ENCODE data around the gene L2HGDH.

L2HGDH gene

DNA sequence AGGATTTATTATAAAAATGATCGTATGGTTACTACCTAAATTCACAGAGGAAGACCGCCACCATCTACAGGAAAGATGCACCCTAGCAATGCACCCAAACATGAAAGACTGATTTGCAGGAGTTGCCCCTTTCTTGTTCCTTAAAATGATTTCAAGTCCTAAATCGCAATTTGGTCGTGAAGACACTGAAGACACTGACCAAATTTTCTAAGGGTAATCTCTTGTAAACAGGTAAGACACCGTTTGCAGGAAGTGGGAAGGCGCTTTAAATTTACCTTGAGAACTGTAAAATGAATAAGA is 81.7 kb downstream of the L2HGDH start:
- no peak for DNase-seq (ENCODE audit: low read depth, low spot score)

DNA sequence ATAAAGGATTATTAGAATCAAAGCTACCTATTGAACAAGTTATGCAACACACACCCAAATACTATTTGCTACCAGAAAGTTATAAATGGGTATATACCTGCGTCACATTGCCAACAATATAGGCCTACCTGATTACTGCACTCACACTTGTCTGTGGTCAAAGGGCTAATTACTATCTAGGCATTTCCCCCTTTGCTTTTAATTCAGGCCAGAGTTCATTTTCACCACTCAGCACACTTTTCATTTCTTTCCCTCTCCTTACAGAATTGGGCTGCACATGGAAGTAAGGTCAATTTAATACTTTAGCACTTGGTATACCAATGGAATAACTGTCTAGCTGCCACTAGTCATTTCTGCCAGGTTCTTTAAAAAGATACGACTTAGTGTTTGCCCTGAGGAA is 82.3 kb downstream of the L2HGDH start:
- no peak for DNase-seq (ENCODE audit: low read depth, low spot score)

DNA sequence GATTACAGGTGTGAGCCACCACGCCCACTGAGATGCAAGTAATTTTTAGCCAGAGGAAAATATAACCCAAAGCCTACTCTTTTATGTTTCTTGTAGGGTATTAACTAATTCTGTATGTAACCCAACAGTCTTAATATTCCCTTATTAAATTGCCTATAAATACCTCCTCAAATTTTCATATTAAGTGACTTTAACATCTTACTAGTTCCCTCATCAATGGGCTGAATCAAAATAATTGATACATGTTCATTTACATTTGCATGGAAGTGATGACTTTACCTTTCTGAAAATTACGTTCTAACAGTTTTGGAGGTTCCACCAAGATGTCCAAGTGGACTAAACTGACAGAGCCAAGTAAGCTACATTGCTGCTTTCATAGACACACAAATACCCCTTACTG is 83.7 kb downstream of the L2HGDH start:
- DNase-seq (ENCODE audit: low read depth, low spot score), result no peak

DNA sequence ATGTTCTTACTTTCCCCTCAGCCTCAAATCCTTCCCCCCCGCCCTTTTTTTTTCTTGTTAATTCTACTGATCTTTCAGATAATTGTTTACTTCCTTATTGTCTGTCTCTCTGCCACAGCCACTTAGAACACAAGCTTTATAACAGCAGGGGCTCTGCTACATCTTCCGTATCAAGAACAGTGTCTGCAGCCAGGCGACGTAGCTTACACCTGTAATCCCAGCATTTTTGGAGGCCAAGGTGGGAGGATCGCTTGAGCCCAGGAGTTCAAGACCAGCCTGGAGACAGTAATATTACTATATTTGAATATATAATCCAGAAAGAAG is 86.1 kb downstream of the L2HGDH start:
- DNase-seq (ENCODE audit: low read depth, low spot score), result peak; percentile 13

DNA sequence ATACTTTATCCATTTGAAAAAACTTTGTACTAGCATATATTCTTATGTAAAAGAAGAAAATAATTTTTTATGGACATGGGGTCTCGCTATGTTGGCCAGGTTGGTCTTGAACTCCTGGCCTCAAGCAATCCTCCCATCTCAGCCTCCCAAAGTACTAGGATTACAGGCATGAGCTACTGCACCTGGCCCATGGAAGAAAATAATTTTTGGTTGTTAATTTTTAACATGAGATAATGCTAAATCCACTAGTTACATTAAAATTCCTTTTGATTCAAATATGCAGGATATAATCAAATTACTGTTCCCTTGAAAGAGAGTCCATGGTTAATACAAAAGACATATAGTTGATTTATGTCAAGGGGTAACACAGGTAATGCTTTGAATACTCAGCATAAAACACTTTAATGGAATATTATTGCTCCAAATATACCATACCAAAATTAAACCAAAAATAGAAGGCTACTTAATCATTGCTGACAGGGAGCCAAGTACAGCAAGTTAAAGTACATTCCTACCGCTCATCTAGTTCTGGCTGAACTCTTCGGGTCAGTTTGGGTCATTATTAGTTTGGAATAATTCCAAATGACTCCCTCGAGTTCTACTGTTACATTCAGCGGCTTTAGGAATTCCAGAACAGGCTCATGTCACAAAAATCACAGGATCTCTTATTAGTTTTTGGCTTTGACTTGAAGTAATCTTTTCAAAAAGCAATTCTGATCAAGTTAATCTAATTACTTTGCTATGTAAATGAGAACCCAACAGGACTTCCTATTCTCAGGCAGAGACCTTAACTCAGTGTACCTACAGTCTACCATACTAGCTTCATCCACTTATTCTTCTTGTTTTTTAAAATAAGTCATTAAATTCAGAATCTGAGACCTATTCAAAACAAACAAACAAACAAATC is 86.7 kb downstream of the L2HGDH start:
- no peak for DNase-seq (ENCODE audit: low read depth, low spot score)

DNA sequence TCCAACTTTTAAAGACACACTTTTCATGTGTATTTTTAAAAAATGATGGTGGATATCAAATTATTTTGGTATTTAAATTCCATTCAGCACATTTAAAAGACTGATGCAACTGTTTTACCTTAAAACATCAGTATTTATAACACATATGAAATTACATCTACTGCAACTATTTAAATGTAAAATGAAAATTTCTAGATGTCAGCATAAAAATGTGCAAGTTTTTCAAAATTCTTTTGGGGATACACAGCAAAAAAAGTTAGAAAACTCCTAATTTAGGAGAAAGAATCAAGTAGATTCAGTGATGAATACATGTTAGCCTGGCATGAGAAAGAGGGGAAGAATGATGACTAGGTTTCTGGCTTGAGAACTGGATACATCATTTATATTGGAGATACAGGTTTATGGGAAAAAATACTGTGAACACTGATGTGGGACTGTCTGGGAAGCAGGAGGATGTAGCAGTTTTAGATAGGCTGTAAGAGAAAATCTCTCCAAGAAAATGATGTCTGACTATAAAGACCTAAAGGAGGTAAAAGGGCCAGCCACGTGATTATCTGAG is 89.9 kb downstream of the L2HGDH start:
- DNase-seq (ENCODE audit: low read depth, low spot score), result no peak

DNA sequence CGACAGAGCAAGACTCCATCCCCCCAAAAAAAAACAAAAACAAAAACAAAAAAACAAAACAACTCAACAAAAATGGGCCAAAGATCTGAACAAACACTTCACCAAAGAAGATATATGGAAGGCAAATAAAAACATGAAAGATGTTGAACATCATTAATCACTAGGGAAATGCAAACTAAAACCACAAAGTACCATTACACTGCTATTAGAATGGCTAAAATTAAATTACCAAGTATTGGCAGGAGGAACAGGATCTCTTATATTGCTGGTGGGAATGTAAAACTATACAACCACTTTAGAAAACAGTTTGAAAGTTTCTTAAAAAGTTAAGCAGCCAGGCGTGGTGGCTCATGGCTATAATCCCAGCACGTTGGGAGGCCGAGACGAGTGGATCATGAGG is 93.5 kb downstream of the L2HGDH start:
- no peak for DNase-seq (ENCODE audit: low read depth, low spot score)

DNA sequence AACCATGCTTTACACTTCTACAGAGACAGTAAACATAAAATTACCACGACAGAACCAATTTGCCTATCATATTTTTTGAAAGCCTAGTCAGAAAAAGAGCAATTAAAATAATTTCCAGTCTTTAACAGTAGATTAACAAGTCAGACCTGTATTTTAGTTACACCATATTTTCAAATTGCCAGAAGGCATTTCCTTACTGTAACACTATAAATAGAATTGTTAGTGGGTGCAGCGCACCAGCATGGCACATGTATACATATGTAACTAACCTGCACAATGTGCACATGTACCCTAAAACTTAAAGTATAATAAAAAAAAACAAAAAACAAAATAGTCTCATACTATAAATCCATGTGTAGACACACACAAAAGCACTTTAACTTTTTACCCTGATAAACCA is 96.6 kb downstream of the L2HGDH start:
- no peak for DNase-seq (ENCODE audit: low read depth, low spot score)

DNA sequence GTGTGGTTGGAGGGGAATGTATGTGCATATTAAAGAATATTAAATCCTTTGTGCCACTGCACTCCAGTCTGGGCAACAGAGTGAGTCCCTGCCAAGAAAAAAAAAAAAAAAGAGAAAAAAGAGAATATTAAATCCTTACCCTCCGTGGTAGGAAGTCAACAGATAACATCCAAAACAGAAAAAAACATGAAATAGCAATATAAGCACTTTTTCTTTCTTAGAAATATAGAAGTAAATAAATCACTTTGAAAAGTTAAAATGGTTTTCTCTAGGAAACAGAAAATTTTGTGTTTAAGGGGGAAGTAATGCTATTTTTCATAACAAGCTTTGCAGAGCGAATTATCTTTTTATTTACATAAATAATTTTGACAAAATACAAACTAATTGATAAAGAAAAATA is 98.2 kb downstream of the L2HGDH start:
- no peak for DNase-seq (ENCODE audit: low read depth, low spot score)

DNA sequence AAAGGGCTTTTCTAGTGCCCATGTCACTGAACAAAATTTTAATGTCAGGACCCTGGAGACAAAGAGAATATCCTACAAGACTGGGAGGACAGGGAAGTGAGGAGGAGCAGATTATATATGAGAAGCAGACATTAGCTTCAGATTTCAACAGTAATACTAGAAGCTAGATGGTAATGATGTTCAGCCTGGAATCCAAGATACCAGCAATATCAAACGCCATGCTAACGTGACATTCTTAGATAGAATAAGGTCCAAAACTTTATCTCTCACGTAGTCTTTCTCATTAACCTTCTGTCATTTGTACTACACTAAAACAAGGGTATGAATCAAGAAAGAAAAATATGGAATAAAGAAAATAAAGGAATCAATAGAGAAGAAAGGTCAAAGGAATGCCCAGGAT is 99.3 kb downstream of the L2HGDH start:
- DNase-seq (ENCODE audit: low read depth, low spot score), result no peak

DNA sequence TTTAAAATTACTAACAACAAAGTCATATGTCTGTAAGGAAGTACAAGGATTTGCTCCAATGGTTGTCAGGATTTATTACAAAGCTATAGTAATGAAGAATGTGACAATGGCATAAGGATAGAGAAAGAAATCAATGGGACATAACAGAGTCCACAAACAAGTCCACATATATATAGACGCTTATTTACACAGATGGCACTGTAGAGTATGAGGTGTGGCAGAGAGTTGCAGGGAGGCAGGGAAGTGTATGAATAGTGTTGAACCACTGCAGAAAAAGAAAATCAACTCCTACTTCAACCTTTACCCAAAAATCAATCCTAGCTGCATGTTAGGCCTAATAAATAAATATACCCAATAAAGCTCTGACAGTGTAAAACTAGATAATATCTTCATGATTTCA is 102.0 kb downstream of the L2HGDH start:
- no peak for DNase-seq (ENCODE audit: low read depth, low spot score)

DNA sequence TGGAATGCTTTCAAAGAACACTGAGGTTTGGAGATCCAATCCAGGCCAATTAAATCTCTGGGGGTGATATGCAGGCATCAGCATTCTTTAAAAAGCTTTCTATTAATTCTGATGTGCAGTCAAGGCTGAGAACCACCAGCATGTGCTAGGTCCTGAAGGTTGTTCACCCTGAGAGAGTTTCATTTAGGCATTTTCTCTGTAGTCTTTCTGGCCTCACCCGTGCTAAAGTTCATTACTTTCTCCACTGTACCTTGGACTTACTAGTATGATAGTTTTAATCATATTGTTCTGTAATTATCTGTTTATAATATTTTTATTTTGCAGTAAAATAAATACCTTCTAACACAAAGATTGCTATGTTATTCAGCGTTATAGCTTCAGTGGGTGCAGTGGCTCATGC is 113.5 kb downstream of the L2HGDH start:
- no peak for DNase-seq (ENCODE audit: low read depth, low spot score)

DNA sequence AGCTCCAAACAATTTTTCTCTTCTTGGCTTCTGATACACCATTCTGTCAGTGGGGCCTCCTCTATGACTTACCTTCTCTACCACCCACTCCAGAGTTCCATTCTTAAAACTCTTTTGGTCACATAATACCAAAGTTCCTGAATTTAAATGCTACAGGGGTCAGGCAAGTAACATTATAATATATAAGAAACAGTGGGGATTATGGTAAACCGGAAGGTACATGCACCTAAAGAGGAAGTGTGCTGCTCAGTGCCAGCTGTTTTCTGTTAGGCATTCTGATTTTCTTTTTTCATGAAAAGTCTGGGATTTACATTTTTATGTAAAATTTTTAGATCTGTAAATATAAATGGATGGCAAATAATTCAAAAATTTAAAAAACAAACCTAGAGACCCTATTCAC is 120.5 kb downstream of the L2HGDH start:
- DNase-seq (ENCODE audit: low read depth, low spot score), result no peak
